IMR-90 (cell line): Measurements from ENCODE around the gene ACO1. TPM values are rescaled to one million over a fixed set of nuclear protein-coding genes. Genes with fewer than 3 reads are reported as not detected.

ENCODE experiments used
- ATAC-seq: fragments of 200-7000 bp; cut with Tn5 transposase; 2 replicates; pipeline ENCODE4 v1.9.1; 2020; ENCODE audit warnings: low read depth, mild to moderate bottlenecking, moderate library complexity
- BruUV-seq: library from RNA; stranded (reverse); fragments of 400-500 nt; replicated peaks from 2 replicates; lab custom pipeline; 2021; lab: Mats Ljungman, UMichigan
- CTCF ChIA-PET: fragments of 300-600 bp; formaldehyde crosslinking; extraction: SDS; loops from one replicate; lab custom pipeline; 2021; ENCODE audit warnings: antibody characterized with exemption; lab: Yijun Ruan, JAX
- POLR2A ChIA-PET: fragments of 300-600 bp; sonication (Branson Sonifier 250); formaldehyde crosslinking; loops from one replicate; lab custom pipeline; 2022; ENCODE audit warnings: antibody characterized with exemption; ENCODE audit not compliant: unreplicated experiment; lab: Charles Lee
- DNase-seq: peaks from one replicate; pipeline ENCODE4 v3.0.0; 2013
- H2AFZ ChIP-seq: replicated peaks from 2 replicates; pipeline ENCODE3; 2013; ENCODE audit warnings: low read length, mild to moderate bottlenecking; ENCODE audit not compliant: poor library complexity
- H2AK5ac ChIP-seq: 2 replicates; pipeline ENCODE4 v1.6.1; 2013; ENCODE audit warnings: low read depth, low read length, inconsistent platforms
- H2AK9ac ChIP-seq: replicated peaks from 2 replicates; pipeline ENCODE3; 2013; ENCODE audit warnings: mild to moderate bottlenecking, low read depth, low read length, moderate library complexity; ENCODE audit not compliant: poor library complexity
- H2BK120ac ChIP-seq: 2 replicates; pipeline ENCODE4 v1.6.1; 2013; ENCODE audit warnings: low read depth, low read length, inconsistent platforms
- H2BK15ac ChIP-seq: 3 replicates; pipeline ENCODE4 v1.6.1; 2013; ENCODE audit warnings: low read depth, low read length, inconsistent platforms
- H2BK20ac ChIP-seq: 2 replicates; pipeline ENCODE4 v1.6.1; 2013; ENCODE audit warnings: low read depth, mild to moderate bottlenecking, inconsistent platforms, low read length, moderate library complexity
- H2BK5ac ChIP-seq: 2 replicates; pipeline ENCODE4 v1.6.1; 2013; ENCODE audit warnings: mild to moderate bottlenecking, low read depth, low read length, inconsistent platforms; ENCODE audit not compliant: poor library complexity, severe bottlenecking
- H3K14ac ChIP-seq: replicated peaks from 2 replicates; pipeline ENCODE4 v1.6.1; 2013; ENCODE audit warnings: low read depth, low read length, inconsistent platforms
- H3K18ac ChIP-seq: 2 replicates; pipeline ENCODE4 v1.6.1; 2013; ENCODE audit warnings: low read depth, low read length, control low read depth
- H3K23ac ChIP-seq: 2 replicates; pipeline ENCODE4 v1.6.1; 2013; ENCODE audit warnings: low read depth, low read length, inconsistent platforms
- H3K27ac ChIP-seq: 2 replicates; pipeline ENCODE4 v1.5.1; 2013; ENCODE audit warnings: mild to moderate bottlenecking, control low read depth, low read length; ENCODE audit not compliant: insufficient read depth
- H3K27me3 ChIP-seq: 2 replicates; pipeline ENCODE4 v1.6.1; 2013; ENCODE audit warnings: low read length; ENCODE audit not compliant: control insufficient read depth, insufficient read depth
- H3K36me3 ChIP-seq: 2 replicates; pipeline ENCODE4 v1.6.1; 2013; ENCODE audit warnings: low read length, mixed read lengths; ENCODE audit not compliant: control insufficient read depth, insufficient read depth
- H3K4ac ChIP-seq: 2 replicates; pipeline ENCODE4 v1.6.1; 2013; ENCODE audit warnings: low read depth, low read length, inconsistent platforms
- H3K4me1 ChIP-seq: 2 replicates; pipeline ENCODE4 v1.6.1; 2013; ENCODE audit warnings: low read length, mixed read lengths; ENCODE audit not compliant: control insufficient read depth, insufficient read depth
- H3K4me2 ChIP-seq: 2 replicates; pipeline ENCODE4 v1.6.1; 2013; ENCODE audit warnings: low read depth, mild to moderate bottlenecking, control low read depth, low read length, moderate library complexity
- H3K4me3 ChIP-seq: 2 replicates; pipeline ENCODE4 v1.5.1; 2013; ENCODE audit warnings: low read depth, mild to moderate bottlenecking, control low read depth, low read length, moderate library complexity; ENCODE audit not compliant: insufficient read depth
- H3K56ac ChIP-seq: 2 replicates; pipeline ENCODE4 v1.6.1; 2013; ENCODE audit warnings: low read length, inconsistent platforms; ENCODE audit not compliant: insufficient read depth; ENCODE audit errors: extremely low read depth
- H3K79me1 ChIP-seq, 2 experiments: 2 replicates each; pipeline ENCODE4 v1.6.1; 2013; ENCODE audit warnings: low read length in 2 of 2, inconsistent platforms in 1 of 2, low read depth in 1 of 2
- H3K9ac ChIP-seq: 2 replicates; pipeline ENCODE4 v1.6.1; 2013; ENCODE audit warnings: low read depth, low read length, control low read depth
- H3K9me1 ChIP-seq: 2 replicates; pipeline ENCODE4 v1.6.1; 2013; ENCODE audit warnings: low read length, inconsistent platforms; ENCODE audit not compliant: insufficient read depth
- H3K9me3 ChIP-seq: 2 replicates; pipeline ENCODE4 v1.6.1; 2013; ENCODE audit warnings: low read length; ENCODE audit not compliant: control insufficient read depth, insufficient read depth
- H4K20me1 ChIP-seq: 2 replicates; pipeline ENCODE4 v1.6.1; 2013; ENCODE audit warnings: low read length, inconsistent platforms; ENCODE audit not compliant: insufficient read depth
- H4K5ac ChIP-seq: 2 replicates; pipeline ENCODE4 v1.6.1; 2013; ENCODE audit warnings: mild to moderate bottlenecking, low read depth, low read length, control low read depth
- H4K8ac ChIP-seq, 2 experiments: 2 replicates each; pipeline ENCODE4 v1.6.1; 2013; ENCODE audit warnings: low read depth in 2 of 2, low read length in 2 of 2, control low read depth in 1 of 2, inconsistent platforms in 1 of 2
- H4K91ac ChIP-seq: 2 replicates; pipeline ENCODE4 v1.6.1; 2013; ENCODE audit warnings: low read depth, low read length, inconsistent platforms; ENCODE audit not compliant: insufficient read depth
- RAD21 ChIP-seq: IDR thresholded peaks from 2 replicates; pipeline ENCODE4 v1.6.1; 2012; ENCODE audit warnings: low read length, improper control_type of control experiment
- SMC3 ChIP-seq: fragments of 150-350 bp; IDR thresholded peaks from 2 replicates; pipeline ENCODE4 v1.6.1; 2016; ENCODE audit warnings: low read depth, mild to moderate bottlenecking, antibody characterized with exemption, low read length, moderate library complexity
- dilution Hi-C: fragments of 300-500 bp; cut with HindIII; formaldehyde crosslinking; loops from one replicate; pipeline ENCODE4 v1.14.3; 2018; ENCODE audit warnings: low sequenced_read_pairs; ENCODE audit not compliant: unreplicated experiment
- in situ Hi-C: fragments of 300-500 bp; cut with MboI; formaldehyde crosslinking; loops from 3 replicates; pipeline ENCODE4 v1.14.3; 2019; ENCODE audit warnings: low sequenced_read_pairs, inconsistent platforms, mixed read lengths
- intact Hi-C: fragments of 100-400 bp; cut with micrococcal nuclease; formaldehyde crosslinking; loops from 2 replicates; pipeline ENCODE4 v1.10.0; 2022
- polyA plus RNA-seq, 3 experiments: library from polyadenylated mRNA; depleted of rRNA; stranded (reverse); fragments of >200 nt; gene quantifications; 2 replicates each; pipeline ENCODE4 v1.2.3, GENCODE V29; 2012; ENCODE audit warnings: low replicate concordance in 1 of 3
- total RNA-seq: library from RNA; depleted of rRNA; stranded (reverse); fragments of >200 nt; gene quantifications from 2 replicates; pipeline ENCODE4 v1.2.3, GENCODE V29; 2012
- TF ChIP-seq, protein P1 (sequence below): conservative IDR thresholded peaks from 2 replicates; pipeline ENCODE4 v1.5.1; 2012; ENCODE audit warnings: mild to moderate bottlenecking, low read depth, low read length, improper control_type of control experiment
- TF ChIP-seq, protein P2 (sequence below): fragments of 150-350 bp; IDR thresholded peaks from 2 replicates; pipeline ENCODE4 v1.6.1; 2017; ENCODE audit warnings: mild to moderate bottlenecking, antibody characterized with exemption, low read length, low read depth

The ACO1 gene
- total and polyA plus RNA-seq, 2 of the 4 experiments (the other 2 are of a cell fraction) = 85.9 to 158 TPM

DNA sequence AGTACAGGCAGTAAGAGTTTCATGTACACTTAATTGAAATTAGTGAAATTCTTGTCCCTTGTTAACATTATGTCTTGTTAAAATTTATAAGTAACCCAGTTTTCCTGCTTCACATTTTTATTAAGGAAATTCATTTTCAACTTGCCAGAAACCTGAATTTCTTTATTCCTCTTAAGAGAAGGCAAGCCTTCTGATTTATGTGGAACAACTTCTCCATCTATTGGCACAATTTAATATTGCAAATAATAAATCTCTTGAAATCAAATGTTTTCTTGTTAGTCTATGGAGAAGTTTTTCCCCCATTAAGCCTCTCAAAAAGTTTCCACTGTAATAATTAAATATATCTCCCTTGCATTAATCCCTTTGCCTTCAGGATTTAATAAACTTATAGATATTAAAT lies 33.8 kb upstream of the ACO1 start:
- no peak overlapping the region for H2AK5ac ChIP-seq
- TF ChIP-seq SMC3 (0 out of 2 replicates have a peak, but pooled peaks have one; percentile 14), RAD21 (peak; percentile 41)
- TF ChIP-seq, protein P1, sequence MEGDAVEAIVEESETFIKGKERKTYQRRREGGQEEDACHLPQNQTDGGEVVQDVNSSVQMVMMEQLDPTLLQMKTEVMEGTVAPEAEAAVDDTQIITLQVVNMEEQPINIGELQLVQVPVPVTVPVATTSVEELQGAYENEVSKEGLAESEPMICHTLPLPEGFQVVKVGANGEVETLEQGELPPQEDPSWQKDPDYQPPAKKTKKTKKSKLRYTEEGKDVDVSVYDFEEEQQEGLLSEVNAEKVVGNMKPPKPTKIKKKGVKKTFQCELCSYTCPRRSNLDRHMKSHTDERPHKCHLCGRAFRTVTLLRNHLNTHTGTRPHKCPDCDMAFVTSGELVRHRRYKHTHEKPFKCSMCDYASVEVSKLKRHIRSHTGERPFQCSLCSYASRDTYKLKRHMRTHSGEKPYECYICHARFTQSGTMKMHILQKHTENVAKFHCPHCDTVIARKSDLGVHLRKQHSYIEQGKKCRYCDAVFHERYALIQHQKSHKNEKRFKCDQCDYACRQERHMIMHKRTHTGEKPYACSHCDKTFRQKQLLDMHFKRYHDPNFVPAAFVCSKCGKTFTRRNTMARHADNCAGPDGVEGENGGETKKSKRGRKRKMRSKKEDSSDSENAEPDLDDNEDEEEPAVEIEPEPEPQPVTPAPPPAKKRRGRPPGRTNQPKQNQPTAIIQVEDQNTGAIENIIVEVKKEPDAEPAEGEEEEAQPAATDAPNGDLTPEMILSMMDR = peak; percentile 35; the same call in 1 of the 2 replicates
- TF ChIP-seq, protein P2, sequence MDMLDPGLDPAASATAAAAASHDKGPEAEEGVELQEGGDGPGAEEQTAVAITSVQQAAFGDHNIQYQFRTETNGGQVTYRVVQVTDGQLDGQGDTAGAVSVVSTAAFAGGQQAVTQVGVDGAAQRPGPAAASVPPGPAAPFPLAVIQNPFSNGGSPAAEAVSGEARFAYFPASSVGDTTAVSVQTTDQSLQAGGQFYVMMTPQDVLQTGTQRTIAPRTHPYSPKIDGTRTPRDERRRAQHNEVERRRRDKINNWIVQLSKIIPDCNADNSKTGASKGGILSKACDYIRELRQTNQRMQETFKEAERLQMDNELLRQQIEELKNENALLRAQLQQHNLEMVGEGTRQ = no peak
- no peaks in the 10 kb centered on the region for H3K36me3 ChIP-seq
- no peak overlapping the region for H3K4me2 ChIP-seq
- intact Hi-C loops = no loop called here
- H3K27me3 ChIP-seq = no peaks in the 10 kb centered on the region; the same call in 1 of the 2 replicates
- no peaks in the 10 kb centered on the region for H3K9me1 ChIP-seq
- in situ Hi-C loops = no loop called here
- no peak overlapping the region for H3K14ac ChIP-seq
- no peak for ATAC-seq
- no peak overlapping the region for H2BK15ac ChIP-seq
- POLR2A ChIA-PET = no interaction called here
- H3K23ac ChIP-seq = no peak overlapping the region
- H2BK20ac ChIP-seq = no peak overlapping the region
- H4K20me1 ChIP-seq = no peaks in the 10 kb centered on the region
- H2BK120ac ChIP-seq = no peak overlapping the region
- H3K4ac ChIP-seq = no peak overlapping the region
- H3K9me3 ChIP-seq = no peaks in the 10 kb centered on the region
- no peaks in the 10 kb centered on the region for H3K4me1 ChIP-seq
- H2AK9ac ChIP-seq = no peak overlapping the region
- no peak overlapping the region for H3K27ac ChIP-seq
- H4K5ac ChIP-seq = no peak overlapping the region
- no peak overlapping the region for H4K91ac ChIP-seq
- CTCF ChIA-PET = no interaction called here
- no peak overlapping the region for H3K9ac ChIP-seq
- DNase-seq = peak; percentile 17
- no TSS peak for BruUV-seq
- dilution Hi-C loops = no loop called here
- H3K18ac ChIP-seq = no peak overlapping the region
- H2BK5ac ChIP-seq = no peak overlapping the region
- H3K79me1 ChIP-seq = no peaks in the 10 kb centered on the region
- H4K8ac ChIP-seq = no peak overlapping the region
- no peak overlapping the region for H2AFZ ChIP-seq
- H3K56ac ChIP-seq = no peak overlapping the region
- no peak overlapping the region for H3K4me3 ChIP-seq
